WERI-Rb-1 (cell line): Measurements from ENCODE around the gene MORN2.

Source experiments
- DNase-seq: peaks from one replicate; pipeline ENCODE4 v3.0.0-alpha.2; 2020
- H3K27ac ChIP-seq: fragments of 250-450 bp; sonication (Bioruptor Pico); 2 replicates; pipeline ENCODE4 v1.5.1; 2020; ENCODE audit warnings: mild to moderate bottlenecking, moderate library complexity
- H3K27me3 ChIP-seq: fragments of 250-450 bp; sonication (Bioruptor Pico); 2 replicates; pipeline ENCODE4 v1.5.1; 2021; ENCODE audit warnings: mild to moderate bottlenecking, low read depth, moderate library complexity; ENCODE audit not compliant: insufficient read depth, severe bottlenecking
- H3K36me3 ChIP-seq: fragments of 250-450 bp; sonication (Bioruptor Pico); 2 replicates; pipeline ENCODE4 v1.5.1; 2020; ENCODE audit warnings: mild to moderate bottlenecking, moderate library complexity
- H3K4me3 ChIP-seq: 2 replicates; pipeline ENCODE4 v1.5.1; 2011; ENCODE audit warnings: low read depth, mild to moderate bottlenecking, control low read depth, low read length
- H3K9me3 ChIP-seq: fragments of 250-450 bp; sonication (Bioruptor Pico); 2 replicates; pipeline ENCODE4 v1.5.1; 2021; ENCODE audit warnings: mild to moderate bottlenecking, moderate library complexity; ENCODE audit not compliant: severe bottlenecking
- TF ChIP-seq, protein P1 (sequence below): IDR thresholded peaks from 2 replicates; pipeline ENCODE4 v1.5.1; 2011; ENCODE audit warnings: low read depth, mild to moderate bottlenecking, control low read depth, inconsistent platforms, low read length

MORN2 gene

DNA sequence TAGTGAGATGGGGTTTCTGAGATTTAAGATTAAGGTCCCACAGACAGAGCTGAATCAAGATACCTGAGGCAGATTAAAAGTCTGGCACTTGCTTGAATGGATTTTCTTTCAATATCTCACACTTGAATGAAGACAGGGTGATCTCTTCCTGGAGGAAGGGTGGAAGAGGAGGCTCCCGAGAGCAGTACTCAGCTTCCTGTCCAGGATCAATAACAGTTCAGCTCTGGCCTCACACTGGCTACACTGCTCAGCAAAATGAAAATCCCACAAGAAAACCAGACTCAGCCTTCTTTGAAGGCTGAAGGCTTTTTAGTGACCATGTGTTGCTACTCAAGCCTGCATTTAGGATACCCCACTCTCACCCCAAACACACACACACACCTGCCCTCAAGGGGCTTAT is 24.9 kb downstream of the MORN2 start:
- H3K36me3 ChIP-seq, result no peaks in the 10 kb centered on the region
- no peak overlapping the region for H3K27ac ChIP-seq
- TF ChIP-seq, protein P1, sequence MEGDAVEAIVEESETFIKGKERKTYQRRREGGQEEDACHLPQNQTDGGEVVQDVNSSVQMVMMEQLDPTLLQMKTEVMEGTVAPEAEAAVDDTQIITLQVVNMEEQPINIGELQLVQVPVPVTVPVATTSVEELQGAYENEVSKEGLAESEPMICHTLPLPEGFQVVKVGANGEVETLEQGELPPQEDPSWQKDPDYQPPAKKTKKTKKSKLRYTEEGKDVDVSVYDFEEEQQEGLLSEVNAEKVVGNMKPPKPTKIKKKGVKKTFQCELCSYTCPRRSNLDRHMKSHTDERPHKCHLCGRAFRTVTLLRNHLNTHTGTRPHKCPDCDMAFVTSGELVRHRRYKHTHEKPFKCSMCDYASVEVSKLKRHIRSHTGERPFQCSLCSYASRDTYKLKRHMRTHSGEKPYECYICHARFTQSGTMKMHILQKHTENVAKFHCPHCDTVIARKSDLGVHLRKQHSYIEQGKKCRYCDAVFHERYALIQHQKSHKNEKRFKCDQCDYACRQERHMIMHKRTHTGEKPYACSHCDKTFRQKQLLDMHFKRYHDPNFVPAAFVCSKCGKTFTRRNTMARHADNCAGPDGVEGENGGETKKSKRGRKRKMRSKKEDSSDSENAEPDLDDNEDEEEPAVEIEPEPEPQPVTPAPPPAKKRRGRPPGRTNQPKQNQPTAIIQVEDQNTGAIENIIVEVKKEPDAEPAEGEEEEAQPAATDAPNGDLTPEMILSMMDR, result no peak

DNA sequence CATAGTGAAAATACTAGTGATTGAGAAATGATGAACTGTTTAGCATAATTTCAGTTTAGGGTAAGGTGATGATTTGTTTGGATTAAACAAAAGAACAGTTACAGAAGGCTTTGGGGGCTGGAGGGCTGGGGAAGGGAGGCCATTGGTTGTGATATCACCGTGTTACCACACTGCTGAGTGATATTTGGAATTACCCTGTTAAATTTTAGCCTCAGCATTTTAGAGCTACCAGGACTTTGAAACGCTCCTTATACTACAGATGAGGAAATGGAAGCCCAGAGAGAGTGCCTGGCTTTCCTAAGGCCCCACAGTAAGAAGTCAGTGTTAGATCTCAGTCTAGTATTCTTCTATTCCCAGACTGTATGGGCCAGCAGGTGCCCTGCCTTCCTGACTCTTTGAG is 29.5 kb downstream of the MORN2 start:
- TF ChIP-seq, protein P1, result no peak
- H3K4me3 ChIP-seq, result no peak overlapping the region
- no peaks in the 10 kb centered on the region for H3K9me3 ChIP-seq
- no peaks in the 10 kb centered on the region for H3K27me3 ChIP-seq
- H3K27ac ChIP-seq, result no peak overlapping the region
- no peaks in the 10 kb centered on the region for H3K36me3 ChIP-seq
- DNase-seq, result no peak

More for the DNA sequence above, 24.9 kb downstream of the MORN2 start:
- H3K27me3 ChIP-seq, result no peaks in the 10 kb centered on the region
- no peak for DNase-seq
- no peaks in the 10 kb centered on the region for H3K9me3 ChIP-seq
- H3K4me3 ChIP-seq, result no peak overlapping the region

DNA sequence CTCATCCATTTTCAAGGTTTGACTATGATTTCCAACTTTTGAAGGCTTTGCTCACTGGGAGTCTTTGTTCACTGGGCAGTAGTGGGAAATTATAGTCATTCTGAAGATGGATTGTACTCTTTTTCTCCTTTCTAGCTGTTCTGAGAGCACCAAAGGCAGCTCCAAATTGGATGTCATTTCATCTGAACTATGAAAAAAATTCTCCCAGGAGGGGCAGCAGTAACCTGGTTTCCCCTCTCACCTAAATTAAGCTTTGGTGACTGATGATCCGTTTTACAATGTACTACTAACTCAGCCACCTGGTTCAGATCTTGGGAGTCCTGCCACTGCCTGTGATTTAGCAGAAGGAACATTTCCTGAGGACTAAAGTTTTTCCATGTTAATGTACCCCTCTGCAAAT is 31.5 kb downstream of the MORN2 start:
- H3K9me3 ChIP-seq, result no peaks in the 10 kb centered on the region
- H3K27me3 ChIP-seq, result no peaks in the 10 kb centered on the region
- H3K27ac ChIP-seq, result no peak overlapping the region
- no peak for DNase-seq
- H3K36me3 ChIP-seq, result no peaks in the 10 kb centered on the region
- TF ChIP-seq, protein P1, result no peak
- H3K4me3 ChIP-seq, result no peak overlapping the region

DNA sequence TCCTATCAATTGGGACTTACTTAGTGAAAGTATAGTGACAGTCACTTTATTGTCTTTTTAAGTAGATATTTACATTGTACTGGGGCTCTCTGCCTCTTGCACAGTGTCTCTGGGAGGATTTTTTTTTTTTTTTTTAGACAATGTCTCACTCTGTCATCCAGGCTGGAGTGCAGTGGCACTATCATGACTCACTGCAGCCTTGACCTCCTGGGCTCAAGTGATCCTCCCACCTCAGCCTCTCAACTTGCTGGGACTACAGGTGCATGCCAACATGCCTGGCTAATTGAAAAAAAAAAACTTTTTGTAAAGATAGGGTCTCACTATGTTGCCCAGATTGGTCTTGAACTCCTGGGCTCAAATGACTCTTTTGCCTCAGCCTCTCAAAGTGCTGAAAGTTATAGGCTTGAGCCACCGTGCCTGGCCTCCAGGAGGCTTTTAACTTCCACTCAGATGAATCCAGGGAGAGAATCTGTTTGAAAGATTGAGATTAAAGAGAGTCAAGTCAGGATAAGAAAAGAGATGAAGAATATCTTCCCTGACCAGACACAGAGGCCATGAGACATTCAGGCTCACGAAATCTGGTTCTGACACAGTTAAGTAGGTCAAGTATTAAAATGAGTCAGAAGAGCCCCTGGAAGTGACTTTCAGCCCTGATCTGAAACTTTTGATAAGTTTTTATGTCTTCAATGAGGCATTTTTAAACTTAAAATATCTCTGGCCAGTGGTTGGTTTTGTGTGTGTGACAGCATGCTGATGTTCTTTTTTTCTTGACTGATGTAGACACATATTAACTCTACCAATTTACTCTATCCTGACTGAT is 32.2 kb downstream of the MORN2 start:
- no peak for DNase-seq
- H3K27me3 ChIP-seq, result no peaks in the 10 kb centered on the region
- TF ChIP-seq, protein P1, result no peak
- H3K4me3 ChIP-seq, result no peak overlapping the region
- H3K27ac ChIP-seq, result no peak overlapping the region
- no peaks in the 10 kb centered on the region for H3K9me3 ChIP-seq
- no peaks in the 10 kb centered on the region for H3K36me3 ChIP-seq

DNA sequence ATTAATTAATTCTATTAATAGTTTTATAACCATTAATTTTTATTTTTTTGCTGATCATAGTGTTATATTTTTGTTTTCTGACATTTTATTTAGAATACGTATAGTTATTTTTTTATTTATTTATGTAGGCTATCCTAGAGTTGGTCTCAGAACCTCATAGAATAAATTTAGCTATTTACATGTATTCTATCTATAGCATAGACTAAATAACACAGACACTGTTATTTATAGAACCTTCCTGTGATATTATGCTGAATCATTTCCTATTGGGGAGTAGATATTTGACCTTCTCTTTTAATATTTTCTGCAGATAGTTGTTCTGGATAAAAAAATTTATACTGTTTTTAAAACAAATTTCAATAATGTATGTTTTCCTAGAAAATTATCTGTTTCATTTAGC is 34.1 kb downstream of the MORN2 start:
- H3K27ac ChIP-seq, result no peak overlapping the region
- H3K36me3 ChIP-seq, result no peaks in the 10 kb centered on the region
- no peaks in the 10 kb centered on the region for H3K27me3 ChIP-seq
- H3K9me3 ChIP-seq, result no peaks in the 10 kb centered on the region
- no peak overlapping the region for H3K4me3 ChIP-seq
- TF ChIP-seq, protein P1, result no peak
- no peak for DNase-seq

DNA sequence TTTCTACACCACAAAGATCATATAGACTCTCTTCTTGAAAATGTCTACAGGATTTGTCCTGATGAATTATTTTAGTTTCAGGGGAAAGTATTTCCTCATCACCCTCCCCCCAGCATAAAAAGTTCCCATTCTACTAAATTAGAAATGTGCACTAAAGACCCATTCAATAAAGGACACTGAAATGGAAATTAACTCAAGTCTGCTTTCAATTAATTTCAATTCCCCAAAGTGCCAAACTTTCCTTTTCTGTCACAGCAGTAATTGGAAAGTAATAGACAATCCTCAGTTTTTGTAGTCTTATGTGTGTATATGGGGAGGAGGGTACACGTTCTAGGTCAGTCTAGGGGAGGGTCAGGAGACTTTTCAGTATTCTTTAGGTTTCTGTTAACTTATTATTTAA is 35.4 kb downstream of the MORN2 start:
- no peak overlapping the region for H3K4me3 ChIP-seq
- H3K9me3 ChIP-seq, result no peaks in the 10 kb centered on the region
- TF ChIP-seq, protein P1, result no peak
- H3K27me3 ChIP-seq, result no peaks in the 10 kb centered on the region
- DNase-seq, result no peak
- no peaks in the 10 kb centered on the region for H3K36me3 ChIP-seq
- H3K27ac ChIP-seq, result no peak overlapping the region
